Ovary (tissue), 3 donors: ENCODE data around the gene DLK1.

Source experiments
- EP300 ChIP-seq: sonication (generic); formaldehyde crosslinking; IDR thresholded peaks from one replicate; pipeline ENCODE4 v1.6.1; 2017; ENCODE audit warnings: antibody characterized with exemption
- POLR2A ChIP-seq: fragments of 450-650 bp; IDR thresholded peaks from one replicate; pipeline ENCODE4 v1.6.1; 2017; ENCODE audit warnings: antibody characterized with exemption, mild to moderate bottlenecking, moderate library complexity
- TF ChIP-seq, protein P1 (sequence below), 3 donors: fragments of 450-650 bp in 2 of 3; fragments of 200-600 bp in 1 of 3; IDR thresholded peaks; one replicate each; pipeline versions ENCODE4 v1.5.1 to v1.8.0; 2016 to 2022; ENCODE audit warnings: antibody characterized with exemption in 3 of 3, mild to moderate bottlenecking in 1 of 3
- donor health status: DM: no; HTN: no; CAD: no.

DNA sequence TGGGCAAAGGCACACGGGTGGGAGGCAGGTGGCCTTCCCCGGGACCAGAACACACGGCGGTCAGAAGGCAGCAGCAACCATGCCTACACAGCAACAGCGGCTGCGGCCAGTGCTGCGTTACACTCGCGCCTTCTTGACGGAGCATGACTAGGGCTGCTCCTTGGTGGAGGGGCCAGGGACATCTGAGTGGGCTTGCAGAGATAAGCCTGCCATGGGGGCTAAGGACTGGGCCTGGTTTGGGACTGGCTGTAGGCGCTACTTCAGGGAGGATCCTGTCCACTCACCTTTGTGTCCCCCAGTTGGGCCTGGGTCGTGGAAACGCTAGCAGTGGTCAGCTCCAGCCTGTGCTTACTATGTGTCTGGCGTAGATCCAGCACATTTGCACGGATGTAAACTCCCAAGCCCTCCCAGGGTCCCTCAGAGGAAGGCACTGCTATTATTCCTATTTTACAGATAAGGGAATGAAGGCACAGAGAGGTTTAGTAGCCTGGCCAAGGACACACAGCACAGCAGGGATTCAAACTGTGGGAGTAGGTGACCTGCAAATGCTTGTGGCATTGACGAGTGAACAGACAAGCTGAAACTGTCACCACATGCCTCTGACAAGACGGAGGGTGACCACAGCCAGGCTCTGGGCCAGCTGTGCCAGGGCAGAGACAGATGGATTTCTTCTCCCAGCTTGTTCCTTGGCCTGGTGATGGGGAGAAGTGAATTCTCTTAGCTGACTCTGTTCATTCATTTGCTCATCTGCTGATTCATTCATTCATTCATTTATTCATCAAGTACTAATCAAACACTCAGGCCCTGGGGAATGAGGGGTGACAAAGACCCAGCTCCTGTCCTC lies 31.9 kb upstream of the DLK1 start:
- TF ChIP-seq POLR2A, result no peak
- TF ChIP-seq, protein P1, sequence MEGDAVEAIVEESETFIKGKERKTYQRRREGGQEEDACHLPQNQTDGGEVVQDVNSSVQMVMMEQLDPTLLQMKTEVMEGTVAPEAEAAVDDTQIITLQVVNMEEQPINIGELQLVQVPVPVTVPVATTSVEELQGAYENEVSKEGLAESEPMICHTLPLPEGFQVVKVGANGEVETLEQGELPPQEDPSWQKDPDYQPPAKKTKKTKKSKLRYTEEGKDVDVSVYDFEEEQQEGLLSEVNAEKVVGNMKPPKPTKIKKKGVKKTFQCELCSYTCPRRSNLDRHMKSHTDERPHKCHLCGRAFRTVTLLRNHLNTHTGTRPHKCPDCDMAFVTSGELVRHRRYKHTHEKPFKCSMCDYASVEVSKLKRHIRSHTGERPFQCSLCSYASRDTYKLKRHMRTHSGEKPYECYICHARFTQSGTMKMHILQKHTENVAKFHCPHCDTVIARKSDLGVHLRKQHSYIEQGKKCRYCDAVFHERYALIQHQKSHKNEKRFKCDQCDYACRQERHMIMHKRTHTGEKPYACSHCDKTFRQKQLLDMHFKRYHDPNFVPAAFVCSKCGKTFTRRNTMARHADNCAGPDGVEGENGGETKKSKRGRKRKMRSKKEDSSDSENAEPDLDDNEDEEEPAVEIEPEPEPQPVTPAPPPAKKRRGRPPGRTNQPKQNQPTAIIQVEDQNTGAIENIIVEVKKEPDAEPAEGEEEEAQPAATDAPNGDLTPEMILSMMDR (IDR thresholded peaks at IDR 0.05), result no peak
- TF ChIP-seq EP300, result no peak
